ENCODE data around the gene RASGRP4.

DNA sequence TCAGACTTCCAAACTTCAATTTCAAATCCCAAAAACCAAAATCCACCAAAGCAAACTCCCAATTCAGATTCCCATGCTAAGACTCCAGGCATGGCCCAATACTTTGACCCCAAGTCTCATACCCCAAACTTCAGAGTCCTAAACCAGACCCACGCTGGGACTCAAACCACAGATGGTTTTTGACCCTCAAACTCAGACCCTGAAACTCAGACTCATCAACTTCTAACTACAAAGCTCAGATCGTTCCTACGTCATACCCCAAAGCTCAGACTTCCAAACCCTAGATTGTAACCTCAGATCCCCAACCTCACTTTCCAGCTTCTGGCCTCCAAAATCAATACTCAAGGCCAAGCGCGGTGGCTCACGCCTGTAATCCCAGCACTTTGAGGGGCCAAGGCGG lies 19.3 kb upstream of the RASGRP4 start:
- TF ChIP-seq, protein P1, sequence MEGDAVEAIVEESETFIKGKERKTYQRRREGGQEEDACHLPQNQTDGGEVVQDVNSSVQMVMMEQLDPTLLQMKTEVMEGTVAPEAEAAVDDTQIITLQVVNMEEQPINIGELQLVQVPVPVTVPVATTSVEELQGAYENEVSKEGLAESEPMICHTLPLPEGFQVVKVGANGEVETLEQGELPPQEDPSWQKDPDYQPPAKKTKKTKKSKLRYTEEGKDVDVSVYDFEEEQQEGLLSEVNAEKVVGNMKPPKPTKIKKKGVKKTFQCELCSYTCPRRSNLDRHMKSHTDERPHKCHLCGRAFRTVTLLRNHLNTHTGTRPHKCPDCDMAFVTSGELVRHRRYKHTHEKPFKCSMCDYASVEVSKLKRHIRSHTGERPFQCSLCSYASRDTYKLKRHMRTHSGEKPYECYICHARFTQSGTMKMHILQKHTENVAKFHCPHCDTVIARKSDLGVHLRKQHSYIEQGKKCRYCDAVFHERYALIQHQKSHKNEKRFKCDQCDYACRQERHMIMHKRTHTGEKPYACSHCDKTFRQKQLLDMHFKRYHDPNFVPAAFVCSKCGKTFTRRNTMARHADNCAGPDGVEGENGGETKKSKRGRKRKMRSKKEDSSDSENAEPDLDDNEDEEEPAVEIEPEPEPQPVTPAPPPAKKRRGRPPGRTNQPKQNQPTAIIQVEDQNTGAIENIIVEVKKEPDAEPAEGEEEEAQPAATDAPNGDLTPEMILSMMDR (conservative IDR thresholded peaks at IDR 0.05; ENCODE audit: low read depth, low read length), result no peak
- TF ChIP-seq EZH2 (IDR thresholded peaks at IDR 0.05; ENCODE audit: borderline replicate concordance, low read depth, low read length, poor library complexity, severe bottlenecking), result no peak

Data from A673 (cell line).